GM12878 (cell line): ENCODE data around the gene TPK1. TPM values are rescaled to one million over a fixed set of nuclear protein-coding genes. Genes with fewer than 3 reads are reported as not detected.

Experiments
- ATAC-seq: fragments of 200-7000 bp; cut with Tn5 transposase; 3 replicates; pipeline ENCODE4 v1.9.1; 2020; ENCODE audit warnings: mild to moderate bottlenecking, moderate library complexity
- BruUV-seq: library from RNA; stranded (reverse); fragments of 400-500 nt; replicated peaks from 2 replicates; lab custom pipeline; 2021; lab: Mats Ljungman, UMichigan
- CTCF ChIA-PET: fragments of 300-600 bp; sonication (Branson Sonifier 250); formaldehyde crosslinking; extraction: SDS; loops from one replicate; lab custom pipeline; 2021; ENCODE audit warnings: inconsistent platforms; lab: Yijun Ruan, JAX
- POLR2A ChIA-PET: fragments of 350-600 bp; formaldehyde crosslinking; extraction: SDS; loops from one replicate; lab custom pipeline; 2021; ENCODE audit warnings: inconsistent platforms; lab: Charles Lee
- RAD21 ChIA-PET: fragments of 300-600 bp; sonication (Branson Sonifier 250); formaldehyde crosslinking; loops from one replicate; lab custom pipeline; 2023; ENCODE audit warnings: antibody characterized with exemption; ENCODE audit not compliant: unreplicated experiment; lab: Charles Lee
- SMC1A ChIA-PET: fragments of 300-600 bp; sonication (Branson Sonifier 250); formaldehyde crosslinking; loops from one replicate; lab custom pipeline; 2023; ENCODE audit not compliant: unreplicated experiment, uncharacterized antibody; lab: Charles Lee
- DNase-seq: peaks from one replicate; pipeline ENCODE4 v3.0.0-alpha.2; 2011; ENCODE audit warnings: low read depth, low spot score
- FAIRE-seq: peaks from 3 replicates; lab custom pipeline; 2011; peaks lifted over from hg19 to GRCh38; lab: Jason Lieb, UNC
- H2AFZ ChIP-seq: 2 replicates; pipeline ENCODE4 v1.6.0; 2011; ENCODE audit warnings: low read depth, low read length, control low read depth; ENCODE audit not compliant: control insufficient read depth
- H3K27ac ChIP-seq: 2 replicates; pipeline ENCODE4 v1.5.1; 2011; ENCODE audit warnings: control low read depth; ENCODE audit not compliant: control insufficient read depth, insufficient read depth
- H3K27me3 ChIP-seq, 2 experiments: replicated peaks in 1 of 2; 2 replicates each; pipeline versions ENCODE4 v1.6.0 to v1.6.1; 2011; ENCODE audit warnings: low read length in 1 of 2; ENCODE audit not compliant: control insufficient read depth in 2 of 2, insufficient read depth in 2 of 2
- H3K36me3 ChIP-seq, 2 experiments: 2 replicates each; pipeline ENCODE4 v1.5.1; 2011; ENCODE audit warnings: low read length in 1 of 2; ENCODE audit not compliant: control insufficient read depth in 2 of 2, insufficient read depth in 2 of 2
- H3K4me1 ChIP-seq: 2 replicates; pipeline ENCODE4 v1.6.1; 2011; ENCODE audit warnings: mild to moderate bottlenecking, low read length, moderate library complexity, mixed read lengths; ENCODE audit not compliant: control insufficient read depth, insufficient read depth
- H3K4me2 ChIP-seq: 2 replicates; pipeline ENCODE4 v1.6.0; 2011; ENCODE audit warnings: control low read depth; ENCODE audit not compliant: control insufficient read depth, insufficient read depth
- H3K4me3 ChIP-seq: fragments of 200-600 bp; sonication (generic); 2 replicates; pipeline ENCODE4 v1.5.1; 2016
- H3K79me2 ChIP-seq: 2 replicates; pipeline ENCODE4 v1.6.0; 2011; ENCODE audit warnings: low read length; ENCODE audit not compliant: control insufficient read depth, insufficient read depth
- H3K9ac ChIP-seq: 2 replicates; pipeline ENCODE4 v1.8.0; 2011; ENCODE audit warnings: low read length, control low read depth, mixed read lengths; ENCODE audit not compliant: control insufficient read depth, insufficient read depth
- H3K9me3 ChIP-seq: replicated peaks from 3 replicates; pipeline ENCODE4 v1.5.1; 2011; ENCODE audit warnings: mild to moderate bottlenecking, low read length; ENCODE audit not compliant: control insufficient read depth, insufficient read depth
- H4K20me1 ChIP-seq: 2 replicates; pipeline ENCODE4 v1.6.0; 2011; ENCODE audit not compliant: control insufficient read depth, insufficient read depth
- BMI1 ChIP-seq: fragments of 450-650 bp; IDR thresholded peaks from 2 replicates; pipeline ENCODE4 v1.6.1; 2016; ENCODE audit warnings: mild to moderate bottlenecking, moderate library complexity, borderline replicate concordance
- CREM ChIP-seq: IDR thresholded peaks from 2 replicates; pipeline ENCODE4 v1.6.1; 2014; ENCODE audit warnings: antibody characterized with exemption, low read depth
- EED ChIP-seq: sonication (generic); IDR thresholded peaks from 2 replicates; pipeline ENCODE4 v1.6.1; 2016; ENCODE audit warnings: antibody characterized with exemption, low read depth
- EP300 ChIP-seq, 2 experiments: fragments of 150-350 bp in 1 of 2; IDR thresholded peaks; 2 replicates each; pipeline ENCODE4 v1.6.1; 2011 to 2012; ENCODE audit warnings: low read depth in 2 of 2, low read length in 2 of 2, borderline replicate concordance in 1 of 2, improper control_type of control experiment in 1 of 2, inconsistent platforms in 1 of 2; ENCODE audit not compliant: control insufficient read depth in 1 of 2
- FOXK2 ChIP-seq: fragments of 450-650 bp; IDR thresholded peaks from 2 replicates; pipeline ENCODE4 v1.6.1; 2017; ENCODE audit warnings: mild to moderate bottlenecking, moderate library complexity
- IKZF1 ChIP-seq: fragments of 450-650 bp; conservative IDR thresholded peaks from 2 replicates; pipeline ENCODE4 v1.6.1; 2017; ENCODE audit warnings: antibody characterized with exemption, mild to moderate bottlenecking
- MTA3 ChIP-seq: IDR thresholded peaks from 2 replicates; pipeline ENCODE4 v1.6.1; 2012; ENCODE audit warnings: low read length, inconsistent platforms, borderline replicate concordance
- TAF1 ChIP-seq: IDR thresholded peaks from 2 replicates; pipeline ENCODE4 v1.6.1; 2011; ENCODE audit warnings: mild to moderate bottlenecking, low read depth, low read length, borderline replicate concordance
- TCF7 ChIP-seq: IDR thresholded peaks from 2 replicates; pipeline ENCODE4 v1.6.1; 2014; ENCODE audit warnings: antibody characterized with exemption, borderline replicate concordance
- ZNF622 ChIP-seq: fragments of 450-650 bp; IDR thresholded peaks from 2 replicates; pipeline ENCODE4 v1.6.1; 2017; ENCODE audit warnings: mild to moderate bottlenecking, inconsistent platforms
- WGBS: methylation state at CpG from one replicate; pipeline ENCODE4 v1.1.6; 2016; ENCODE audit warnings: low lambda C conversion rate; ENCODE audit not compliant: insufficient replicate concordance, insufficient coverage; ENCODE audit errors: missing lambda C conversion rate; 5-methylcytosine and 5-hydroxymethylcytosine counted together
- in situ Hi-C: fragments of 300-500 bp; cut with MboI; formaldehyde crosslinking; loops from 9 replicates; pipeline ENCODE4 v1.14.3; 2018; ENCODE audit warnings: mixed read lengths
- intact Hi-C: fragments of 100-400 bp; cut with micrococcal nuclease; formaldehyde crosslinking; loops from one replicate; pipeline ENCODE4 v1.14.2; 2022; ENCODE audit not compliant: unreplicated experiment
- polyA plus RNA-seq, 11 experiments: library from polyadenylated mRNA; depleted of rRNA in 4 of 11; unstranded in 6 of 11; stranded (reverse) in 5 of 11; fragments of >200 nt; fragmentation: Nextera tagmentation in 4 of 11; fragmentation: Illumina TruSeq in 1 of 11; extraction: Ambion mirVana in 4 of 11; extraction: Trizol in 1 of 11; gene quantifications; 1 replicate in 1 of 11; 2 replicates in 10 of 11; pipeline versions ENCODE4 v1.2.1 to v1.2.3, GENCODE V29; 2011 to 2016; ENCODE audit warnings: inconsistent platforms in 2 of 11, missing spikeins in 2 of 11, low read depth in 1 of 11
- total RNA-seq, 4 experiments: library from RNA; depleted of rRNA in 3 of 4; stranded (reverse); fragments of >200 nt in 3 of 4; fragmentation: Illumina TruSeq in 1 of 4; extraction: Trizol in 1 of 4; gene quantifications; 2 replicates each; pipeline versions ENCODE4 v1.2.1 to v1.2.3, GENCODE V29; 2013 to 2021
- TF ChIP-seq, protein P1 (sequence below): IDR thresholded peaks from 2 replicates; pipeline ENCODE4 v1.6.1; 2012; ENCODE audit warnings: low read length, inconsistent platforms

Gene TPK1
- total and polyA plus RNA-seq, 10 of the 15 experiments (the other 5 are each of a cell fraction or from before 2014, with no cell fraction given) = 7.1 to 19.0 (median 9.3) TPM

DNA sequence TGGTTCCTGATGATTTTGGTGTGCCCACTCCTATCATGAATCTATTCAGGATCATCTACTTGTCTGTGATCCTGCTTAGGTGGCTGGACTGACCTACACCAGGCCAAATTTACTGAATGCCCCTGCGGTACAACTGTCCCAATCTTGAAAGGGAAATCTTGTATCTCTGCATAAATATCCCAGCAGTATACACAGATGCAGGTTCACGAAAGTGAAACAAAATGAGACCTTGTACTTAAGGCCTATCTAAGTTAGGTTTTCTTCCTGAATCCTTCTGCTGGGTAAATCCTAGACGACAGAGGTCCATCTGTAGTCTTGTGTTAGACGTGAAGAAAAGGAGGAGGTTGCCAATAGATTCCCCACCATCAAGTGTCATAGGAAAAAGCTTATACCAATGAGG lies 346.9 kb downstream of the TPK1 start:
- in situ Hi-C loops (no loop called here), intact Hi-C loops (no loop called here)
- SMC1A ChIA-PET = no interaction called here
- no peaks in the 10 kb centered on the region for H3K27me3 ChIP-seq
- H4K20me1 ChIP-seq = no peaks in the 10 kb centered on the region
- no TSS peak for BruUV-seq
- no peak overlapping the region for H2AFZ ChIP-seq
- RAD21 ChIA-PET = no interaction called here
- ATAC-seq = no peak
- no peaks in the 10 kb centered on the region for H3K79me2 ChIP-seq
- H3K4me3 ChIP-seq = no peak overlapping the region
- H3K4me2 ChIP-seq = no peak overlapping the region
- H3K9me3 ChIP-seq = no peaks in the 10 kb centered on the region; the same call in 2 of the 3 replicates
- H3K4me1 ChIP-seq = no peaks in the 10 kb centered on the region
- no peak for FAIRE-seq
- no peak overlapping the region for H3K9ac ChIP-seq
- H3K36me3 ChIP-seq = no peaks in the 10 kb centered on the region
- H3K27ac ChIP-seq = no peak overlapping the region
- POLR2A ChIA-PET = no interaction called here
- WGBS = 44% methylated on average over 4 of the region's 4 CpGs
- CTCF ChIA-PET = no interaction called here
- DNase-seq = no peak
- TF ChIP-seq MTA3 = no peak
- no peak for TF ChIP-seq ZNF622
- TF ChIP-seq EP300 (IDR thresholded peaks at IDR 0.05; ENCODE audit: borderline replicate concordance in 1 of 2, control insufficient read depth in 1 of 2, low read depth in 2 of 2, low read length in 2 of 2) = no peak
- TF ChIP-seq CREM = no peak
- TF ChIP-seq IKZF1 = no peak
- TF ChIP-seq FOXK2 = no peak
- no peak for TF ChIP-seq EED
- no peak for TF ChIP-seq TCF7
- no peak for TF ChIP-seq TAF1
- TF ChIP-seq BMI1 = no peak
- TF ChIP-seq, protein P1, sequence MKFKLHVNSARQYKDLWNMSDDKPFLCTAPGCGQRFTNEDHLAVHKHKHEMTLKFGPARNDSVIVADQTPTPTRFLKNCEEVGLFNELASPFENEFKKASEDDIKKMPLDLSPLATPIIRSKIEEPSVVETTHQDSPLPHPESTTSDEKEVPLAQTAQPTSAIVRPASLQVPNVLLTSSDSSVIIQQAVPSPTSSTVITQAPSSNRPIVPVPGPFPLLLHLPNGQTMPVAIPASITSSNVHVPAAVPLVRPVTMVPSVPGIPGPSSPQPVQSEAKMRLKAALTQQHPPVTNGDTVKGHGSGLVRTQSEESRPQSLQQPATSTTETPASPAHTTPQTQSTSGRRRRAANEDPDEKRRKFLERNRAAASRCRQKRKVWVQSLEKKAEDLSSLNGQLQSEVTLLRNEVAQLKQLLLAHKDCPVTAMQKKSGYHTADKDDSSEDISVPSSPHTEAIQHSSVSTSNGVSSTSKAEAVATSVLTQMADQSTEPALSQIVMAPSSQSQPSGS = no peak
